ENCODE data around the gene PAK5. TPM values are rescaled to one million over a fixed set of nuclear protein-coding genes. Genes with fewer than 3 reads are reported as not detected.

Gene PAK5
- total RNA-seq, 2 donors from 2014 or later: 0.12 TPM; not detected in 1

DNA sequence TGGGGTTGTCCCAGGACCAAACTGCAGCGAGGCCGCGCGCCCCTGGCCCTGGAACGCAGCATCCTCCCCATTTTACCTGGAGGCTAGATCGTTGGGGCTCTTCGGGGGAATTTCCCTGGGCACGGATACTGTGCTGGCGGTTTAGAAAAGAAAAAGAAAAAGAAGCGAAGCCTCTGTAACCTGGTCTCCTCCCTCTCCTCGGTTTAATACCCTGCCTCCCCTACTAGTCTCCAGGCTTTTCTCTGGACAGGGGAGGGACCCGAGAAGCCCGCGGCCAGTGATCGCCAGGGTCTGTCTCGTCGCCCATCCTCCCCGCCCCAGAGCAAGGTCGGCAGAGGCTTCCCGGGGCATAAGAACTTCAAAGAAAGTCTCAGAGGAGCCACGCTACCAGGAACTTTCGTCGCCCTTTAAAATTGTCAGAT, 330.6 kb downstream of the PAK5 start:
- H3K4me3 ChIP-seq: no peak overlapping the region
- no peak overlapping the region for H3K27ac ChIP-seq
- TF ChIP-seq, protein P1, sequence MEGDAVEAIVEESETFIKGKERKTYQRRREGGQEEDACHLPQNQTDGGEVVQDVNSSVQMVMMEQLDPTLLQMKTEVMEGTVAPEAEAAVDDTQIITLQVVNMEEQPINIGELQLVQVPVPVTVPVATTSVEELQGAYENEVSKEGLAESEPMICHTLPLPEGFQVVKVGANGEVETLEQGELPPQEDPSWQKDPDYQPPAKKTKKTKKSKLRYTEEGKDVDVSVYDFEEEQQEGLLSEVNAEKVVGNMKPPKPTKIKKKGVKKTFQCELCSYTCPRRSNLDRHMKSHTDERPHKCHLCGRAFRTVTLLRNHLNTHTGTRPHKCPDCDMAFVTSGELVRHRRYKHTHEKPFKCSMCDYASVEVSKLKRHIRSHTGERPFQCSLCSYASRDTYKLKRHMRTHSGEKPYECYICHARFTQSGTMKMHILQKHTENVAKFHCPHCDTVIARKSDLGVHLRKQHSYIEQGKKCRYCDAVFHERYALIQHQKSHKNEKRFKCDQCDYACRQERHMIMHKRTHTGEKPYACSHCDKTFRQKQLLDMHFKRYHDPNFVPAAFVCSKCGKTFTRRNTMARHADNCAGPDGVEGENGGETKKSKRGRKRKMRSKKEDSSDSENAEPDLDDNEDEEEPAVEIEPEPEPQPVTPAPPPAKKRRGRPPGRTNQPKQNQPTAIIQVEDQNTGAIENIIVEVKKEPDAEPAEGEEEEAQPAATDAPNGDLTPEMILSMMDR (IDR thresholded peaks at IDR 0.05): no peak
- no peak for DNase-seq (ENCODE audit: low spot score)
- H3K4me1 ChIP-seq: peaks cover 0 to 17% of the 10 kb centered on the region in 2 donors
- H3K9me3 ChIP-seq: no peaks in the 10 kb centered on the region
- no peaks in the 10 kb centered on the region for H3K36me3 ChIP-seq
- peaks cover 3 to 5% of the 10 kb centered on the region in 2 donors for H3K27me3 ChIP-seq

DNA sequence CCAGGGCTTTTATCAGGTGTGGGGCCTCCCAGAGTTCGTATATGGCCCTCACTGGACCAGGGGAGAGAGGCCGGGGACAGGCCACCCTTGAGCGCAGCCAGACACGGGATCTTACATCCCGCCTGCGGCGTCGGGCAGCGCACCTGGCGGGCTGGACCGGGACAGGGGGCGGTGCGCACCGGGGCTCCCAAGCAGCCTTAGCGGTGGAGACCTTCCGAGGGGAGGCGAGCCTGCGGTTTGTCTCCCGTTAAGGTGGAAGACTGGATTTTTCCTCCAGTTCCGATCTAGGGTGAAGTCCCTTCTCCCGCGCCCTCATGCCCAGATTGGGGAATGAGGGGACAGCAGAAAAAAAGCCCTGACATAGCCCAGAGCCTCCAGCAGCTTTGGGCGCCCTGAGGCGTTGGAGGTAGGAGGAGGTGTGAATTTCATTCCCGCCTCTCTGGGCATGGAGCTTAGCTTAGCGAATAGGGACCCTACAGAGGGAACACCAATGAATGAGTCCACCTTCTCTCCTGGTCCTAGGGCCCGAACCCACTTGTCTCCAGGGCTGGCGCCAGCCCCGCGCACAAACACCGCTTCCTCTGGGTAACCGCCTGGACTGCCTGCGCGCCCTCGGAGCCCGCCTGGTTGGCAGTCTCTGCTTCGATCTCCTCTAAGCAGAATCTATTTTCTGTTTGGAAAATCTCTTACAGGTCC, 331.2 kb downstream of the PAK5 start:
- Histone ChIP-seq H3K27me3 (peaks cover 3 to 5% of the 10 kb centered on the region in 2 donors), H3K36me3 (no peaks in the 10 kb centered on the region), H3K27ac (no peak overlapping the region), H3K4me3 (no peak overlapping the region), H3K4me1 (peaks cover 0 to 17% of the 10 kb centered on the region in 2 donors), H3K9me3 (no peaks in the 10 kb centered on the region)
- no peak for DNase-seq (ENCODE audit: low spot score)
- TF ChIP-seq, protein P1 (IDR thresholded peaks at IDR 0.05): no peak

DNA sequence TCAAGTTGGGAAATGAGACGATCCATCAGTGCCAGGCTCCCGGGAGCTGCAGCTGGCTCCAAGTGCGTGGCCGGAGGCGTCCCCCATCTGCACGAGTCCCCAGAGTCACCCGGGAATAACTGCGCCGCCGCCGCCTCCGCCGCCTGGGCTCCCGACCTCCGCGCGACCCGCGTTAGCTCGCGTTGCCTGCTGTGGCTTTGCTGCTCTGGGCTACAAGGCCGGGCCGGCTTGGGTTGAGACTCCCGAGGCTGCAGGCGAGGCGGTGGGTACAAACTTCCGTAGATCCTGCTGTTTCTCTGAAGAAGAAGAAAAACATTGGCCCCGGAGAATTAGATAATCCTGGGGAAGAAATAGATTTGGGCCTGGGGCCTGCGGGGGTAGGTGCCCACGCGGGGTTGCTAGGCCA, 331.9 kb downstream of the PAK5 start:
- H3K27me3 ChIP-seq: peaks cover 3 to 5% of the 10 kb centered on the region in 2 donors
- TF ChIP-seq, protein P1 (IDR thresholded peaks at IDR 0.05): no peak

DNA sequence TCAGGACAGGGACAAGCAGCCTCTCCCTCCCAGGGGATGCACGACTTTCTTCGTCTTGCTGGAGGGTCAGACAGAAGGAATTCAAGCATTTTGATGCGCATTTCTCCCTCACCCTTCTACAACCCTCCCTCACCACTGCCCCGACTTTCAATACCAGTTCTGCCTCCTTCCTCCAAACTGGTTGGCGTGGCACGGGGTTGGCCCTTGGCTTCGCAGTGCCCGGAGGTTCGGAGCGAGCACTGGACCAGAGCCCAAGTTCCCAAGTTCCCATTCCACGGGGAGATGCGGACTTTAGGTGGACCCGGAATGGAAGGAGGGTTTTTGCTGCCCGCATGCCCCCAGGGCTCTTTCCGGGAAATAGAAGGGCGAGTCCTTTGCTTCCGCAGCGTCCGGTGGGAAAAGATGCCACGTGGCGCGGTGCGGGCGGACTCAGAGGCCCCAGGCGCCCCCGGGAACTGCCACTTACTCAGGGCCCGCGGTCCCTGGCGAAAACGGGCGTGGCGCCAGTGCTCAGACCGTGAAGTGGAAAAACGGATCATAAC, 332.5 kb downstream of the PAK5 start:
- H3K9me3 ChIP-seq: no peaks in the 10 kb centered on the region
- DNase-seq (ENCODE audit: low spot score): no peak
- H3K4me1 ChIP-seq: peaks cover 0 to 17% of the 10 kb centered on the region in 2 donors
- no peak overlapping the region for H3K27ac ChIP-seq
- H3K36me3 ChIP-seq: no peaks in the 10 kb centered on the region
- peak overlapping the region in 1 of 2 donors; percentile 16 for H3K4me3 ChIP-seq
- TF ChIP-seq, protein P1 (IDR thresholded peaks at IDR 0.05): no peak
- H3K27me3 ChIP-seq: peaks cover 3 to 5% of the 10 kb centered on the region in 2 donors

More for the DNA sequence above, 331.9 kb downstream of the PAK5 start:
- Histone ChIP-seq H3K36me3 (no peaks in the 10 kb centered on the region), H3K4me3 (peak overlapping the region in 1 of 2 donors; percentile 16), H3K27ac (no peak overlapping the region), H3K9me3 (no peaks in the 10 kb centered on the region), H3K4me1 (peaks cover 0 to 17% of the 10 kb centered on the region in 2 donors)
- DNase-seq (ENCODE audit: low spot score): no peak

DNA sequence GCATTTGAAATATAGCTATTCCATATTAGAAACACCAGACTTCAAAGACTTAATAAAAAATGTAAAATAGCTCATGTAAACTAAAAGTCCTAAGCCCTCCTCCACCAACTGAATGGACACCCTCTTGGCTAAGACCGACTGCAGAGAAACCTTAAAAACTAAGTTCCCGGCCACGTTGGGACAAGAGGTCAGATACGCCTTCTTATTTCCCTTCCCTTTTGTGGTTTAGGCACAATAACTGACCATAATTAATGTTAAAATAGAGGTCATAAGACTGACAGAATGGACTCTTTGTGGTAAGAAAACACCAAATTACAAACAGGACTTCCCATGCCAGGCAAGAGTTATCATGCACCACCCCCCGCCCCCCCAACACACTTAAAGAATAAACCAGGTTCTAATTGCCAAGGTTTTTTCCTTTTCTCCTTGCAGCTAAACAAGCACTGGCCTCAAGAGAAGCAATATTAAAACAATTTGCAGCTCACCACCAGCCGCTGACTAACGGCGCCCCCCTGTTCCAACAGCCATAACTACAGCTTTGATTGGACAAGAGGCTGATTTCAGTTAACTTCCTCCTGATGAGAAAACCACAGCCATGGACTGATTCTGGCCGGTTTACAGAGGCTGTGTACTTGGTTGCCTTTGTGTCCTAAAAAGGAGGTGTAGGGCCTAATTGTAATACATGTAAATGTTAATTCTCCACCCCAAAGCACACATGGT, 335.2 kb downstream of the PAK5 start:
- H3K27ac ChIP-seq: no peak overlapping the region
- H3K9me3 ChIP-seq: no peaks in the 10 kb centered on the region
- H3K27me3 ChIP-seq: peaks cover 3 to 5% of the 10 kb centered on the region in 2 donors
- TF ChIP-seq, protein P1 (IDR thresholded peaks at IDR 0.05): no peak
- no peak overlapping the region for H3K4me3 ChIP-seq
- H3K36me3 ChIP-seq: no peaks in the 10 kb centered on the region
- DNase-seq (ENCODE audit: low spot score): no peak
- H3K4me1 ChIP-seq: peaks cover 0 to 17% of the 10 kb centered on the region in 2 donors

All from right atrium auricular region (tissue), 2 donors.